ENCODE results near the gene NOPCHAP1.

Gene NOPCHAP1

GRCh38 chr12:105024928-105025327 is 38.8 kb downstream of the NOPCHAP1 start:
- TF ChIP-seq SUZ12 (IDR thresholded peaks at IDR 0.05) (no peak), BHLHE40 (IDR thresholded peaks at IDR 0.05; ENCODE audit: borderline replicate concordance) (no peak), HDGF (IDR thresholded peaks at IDR 0.05; ENCODE audit: borderline replicate concordance) (no peak)
- POLR2A ChIA-PET: no interaction called here
- DNase-seq (ENCODE audit: extremely low spot score): no peak
- CTCF ChIA-PET: no interaction called here

DNA sequence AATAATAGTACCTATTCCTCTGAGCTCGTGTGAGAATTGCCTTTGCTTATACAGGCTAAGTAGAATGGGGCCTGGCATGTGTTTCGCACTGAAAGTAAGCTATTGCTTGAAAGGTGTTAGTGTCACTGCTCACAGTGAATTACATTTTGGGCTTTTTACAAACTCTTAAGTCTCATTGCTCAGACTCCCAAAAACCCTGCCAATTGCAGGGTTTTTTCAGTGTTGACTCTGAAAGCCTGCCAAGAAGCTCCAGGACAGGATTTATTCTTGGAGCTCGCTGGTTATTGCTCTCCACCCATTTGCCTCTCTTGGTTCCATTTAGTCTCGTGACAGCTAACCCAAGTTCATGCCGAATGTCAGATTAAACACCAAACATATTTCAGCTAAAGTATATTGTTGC is 39.8 kb downstream of the NOPCHAP1 start:
- no peak for DNase-seq (ENCODE audit: extremely low spot score)
- ChIA-PET CTCF (interaction anchor here (0.7 kb wide), 2 partner anchors 12 to 476 kb away, joined by 3 read pairs; no protein-coding TSS in a partner anchor), POLR2A (no interaction called here)
- TF ChIP-seq NFRKB (IDR thresholded peaks at IDR 0.05): no peak

DNA sequence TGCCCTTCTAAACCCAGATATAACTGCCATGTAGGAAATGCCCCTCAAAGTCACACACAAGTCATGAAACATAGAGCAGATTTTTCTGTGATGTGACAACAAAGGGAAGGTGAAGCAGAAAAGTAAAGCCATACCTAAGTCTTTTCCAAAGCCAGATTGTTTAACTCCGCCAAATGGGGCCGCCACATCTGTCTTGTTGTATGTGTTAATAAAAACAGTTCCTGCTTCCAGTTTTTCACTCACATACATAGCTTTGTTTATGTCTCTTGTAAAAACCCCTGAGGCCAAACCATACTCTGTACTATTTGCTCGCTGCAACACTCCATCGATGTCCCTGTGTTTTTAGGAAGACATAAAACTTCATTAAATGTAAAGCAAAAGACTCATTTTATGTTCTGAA is 40.3 kb downstream of the NOPCHAP1 start:
- ChIA-PET CTCF (interaction anchor here (0.6 to 0.7 kb wide), 2 partner anchors 12 to 51 kb away, joined by 3 read pairs; no protein-coding TSS in a partner anchor), POLR2A (no interaction called here)
- TF ChIP-seq FOXK2 (IDR thresholded peaks at IDR 0.05) (no peak), SP1 (IDR thresholded peaks at IDR 0.05) (no peak), SUZ12 (IDR thresholded peaks at IDR 0.05) (no peak), HDGF (IDR thresholded peaks at IDR 0.05; ENCODE audit: borderline replicate concordance) (no peak), NFRKB (IDR thresholded peaks at IDR 0.05) (no peak), ARNT (IDR thresholded peaks at IDR 0.05) (no peak), ZNF384 (IDR thresholded peaks at IDR 0.05) (no peak), FOXM1 (IDR thresholded peaks at IDR 0.05; ENCODE audit: borderline replicate concordance) (no peak), CTBP1 (IDR thresholded peaks at IDR 0.05; ENCODE audit: borderline replicate concordance) (no peak), TARDBP (IDR thresholded peaks at IDR 0.05) (no peak), L3MBTL2 (conservative IDR thresholded peaks at IDR 0.05) (no peak)
- no peak for DNase-seq (ENCODE audit: extremely low spot score)

GRCh38 chr12:105030820-105031807 is 45.0 kb downstream of the NOPCHAP1 start:
- no peak for DNase-seq (ENCODE audit: extremely low spot score)
- ChIA-PET CTCF (no interaction called here), POLR2A (no interaction called here)
- TF ChIP-seq BHLHE40 (IDR thresholded peaks at IDR 0.05; ENCODE audit: borderline replicate concordance) (no peak), HDGF (IDR thresholded peaks at IDR 0.05; ENCODE audit: borderline replicate concordance) (no peak), ARNT (IDR thresholded peaks at IDR 0.05) (no peak), TARDBP (IDR thresholded peaks at IDR 0.05) (no peak), FOXM1 (IDR thresholded peaks at IDR 0.05; ENCODE audit: borderline replicate concordance) (no peak), FOXA1 (IDR thresholded peaks at IDR 0.05) (no peak), LEF1 (IDR thresholded peaks at IDR 0.05; ENCODE audit: borderline replicate concordance) (no peak)

- CTCF ChIA-PET: no interaction called here
- POLR2A ChIA-PET: no interaction called here
- DNase-seq (ENCODE audit: extremely low spot score): no peak
- no peak for TF ChIP-seq FOXM1 (IDR thresholded peaks at IDR 0.05; ENCODE audit: borderline replicate concordance)
- TF ChIP-seq L3MBTL2 (conservative IDR thresholded peaks at IDR 0.05): no peak
- no peak for TF ChIP-seq TARDBP (IDR thresholded peaks at IDR 0.05)
- TF ChIP-seq FOXK2 (IDR thresholded peaks at IDR 0.05): no peak
Measured at GRCh38 chr12:105032703-105033357, 46.7 kb downstream of the NOPCHAP1 start.

DNA sequence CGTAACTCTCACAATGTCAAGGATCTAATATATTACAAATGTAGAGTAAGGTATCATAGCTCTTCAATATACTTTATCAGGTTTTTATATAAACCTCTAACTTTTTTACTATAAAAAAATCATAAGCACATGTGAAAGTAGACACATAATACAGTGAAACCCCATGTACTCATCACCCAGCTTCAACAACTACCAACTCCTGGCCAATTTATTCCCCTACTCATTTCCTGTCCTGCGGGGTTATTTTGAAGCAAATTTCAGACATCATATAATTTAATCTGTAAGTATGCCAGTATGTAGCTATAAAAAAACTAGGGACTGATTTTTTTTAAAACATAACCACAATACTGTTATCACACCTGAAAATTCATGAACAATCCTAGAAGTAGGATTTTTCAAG is 47.7 kb downstream of the NOPCHAP1 start:
- CTCF ChIA-PET: no interaction called here
- POLR2A ChIA-PET: no interaction called here
- TF ChIP-seq ELF4 (IDR thresholded peaks at IDR 0.05) (no peak), ARNT (IDR thresholded peaks at IDR 0.05) (no peak), ZNF384 (IDR thresholded peaks at IDR 0.05) (no peak), LEF1 (IDR thresholded peaks at IDR 0.05; ENCODE audit: borderline replicate concordance) (no peak), TARDBP (IDR thresholded peaks at IDR 0.05) (no peak), SP1 (IDR thresholded peaks at IDR 0.05) (no peak), HDGF (IDR thresholded peaks at IDR 0.05; ENCODE audit: borderline replicate concordance) (no peak), NFRKB (IDR thresholded peaks at IDR 0.05) (no peak), BHLHE40 (IDR thresholded peaks at IDR 0.05; ENCODE audit: borderline replicate concordance) (no peak), FOXK2 (IDR thresholded peaks at IDR 0.05) (no peak), SUZ12 (IDR thresholded peaks at IDR 0.05) (no peak), PKNOX1 (IDR thresholded peaks at IDR 0.05) (no peak), FOXM1 (IDR thresholded peaks at IDR 0.05; ENCODE audit: borderline replicate concordance) (no peak), FOXA1 (IDR thresholded peaks at IDR 0.05) (no peak), L3MBTL2 (conservative IDR thresholded peaks at IDR 0.05) (no peak), CTBP1 (IDR thresholded peaks at IDR 0.05; ENCODE audit: borderline replicate concordance) (no peak)
- no peak for DNase-seq (ENCODE audit: extremely low spot score)
